Ovary (tissue), 9 donors: Measurements from ENCODE around the gene RAB17. TPM values are rescaled to one million over a fixed set of nuclear protein-coding genes. Genes with fewer than 3 reads are reported as not detected.

ENCODE experiments used
- DNase-seq, 5 donors: peaks; one replicate each; pipeline ENCODE4 v3.0.0-alpha.2; 2019 to 2020
- H3K27ac ChIP-seq, 2 donors: fragments of 200-600 bp; one replicate each; pipeline versions ENCODE4 v1.5.1 to v1.8.0; 2019 to 2022
- H3K27me3 ChIP-seq: fragments of 200-600 bp; one replicate; pipeline ENCODE4 v1.8.0; 2022
- H3K36me3 ChIP-seq: fragments of 200-600 bp; sonication (generic); one replicate; pipeline ENCODE4 v1.5.1; 2019
- H3K4me1 ChIP-seq: one replicate; pipeline ENCODE4 v1.8.1; 2013; ENCODE audit warnings: mild to moderate bottlenecking, moderate library complexity; ENCODE audit not compliant: insufficient read depth
- H3K4me3 ChIP-seq: fragments of 200-600 bp; sonication (generic); one replicate; pipeline ENCODE4 v1.5.1; 2017
- H3K9me3 ChIP-seq, 2 donors: fragments of 200-600 bp in 1 of 2; sonication (generic) in 1 of 2; one replicate each; pipeline versions ENCODE4 v1.5.1 to v1.8.1; 2013 to 2019; ENCODE audit warnings: mild to moderate bottlenecking in 1 of 2, moderate library complexity in 1 of 2
- CTCF ChIP-seq, 3 donors: fragments of 450-650 bp in 2 of 3; fragments of 200-600 bp in 1 of 3; IDR thresholded peaks; one replicate each; pipeline versions ENCODE4 v1.5.1 to v1.8.0; 2016 to 2022; ENCODE audit warnings: antibody characterized with exemption in 3 of 3, mild to moderate bottlenecking in 1 of 3
- EP300 ChIP-seq: sonication (generic); formaldehyde crosslinking; IDR thresholded peaks from one replicate; pipeline ENCODE4 v1.6.1; 2017; ENCODE audit warnings: antibody characterized with exemption
- POLR2A ChIP-seq: fragments of 450-650 bp; IDR thresholded peaks from one replicate; pipeline ENCODE4 v1.6.1; 2017; ENCODE audit warnings: antibody characterized with exemption, mild to moderate bottlenecking, moderate library complexity
- WGBS, 3 donors: extraction: QIAGEN DNeasy Blood & Tissue Kit in 1 of 3; methylation state at CpG; one replicate each; pipeline versions ENCODE4 v1.1.5 to v1.1.7; 2013 to 2017; 5-methylcytosine and 5-hydroxymethylcytosine counted together
- intact Hi-C, 4 donors: fragments of 100-400 bp; cut with DNase I; formaldehyde crosslinking; loops; one replicate each; pipeline versions ENCODE4 v1.11.0 to v1.15.1; 2022 to 2023
- polyA plus RNA-seq, 2 donors: library from polyadenylated mRNA; stranded (reverse); fragments of 200-250 nt in 1 of 2; fragments of 350-450 nt in 1 of 2; fragmentation: Illumina TruSeq in 1 of 2; extraction: RNeasy Lipid Tissue Mini Kit (QIAGEN cat#74804) in 1 of 2; gene quantifications; one replicate each; pipeline ENCODE4 v1.2.3, GENCODE V29; 2013 to 2014
- total RNA-seq, 7 donors: library from RNA; depleted of rRNA in 2 of 7; stranded (reverse); fragments of >200 nt in 2 of 7; fragmentation: NEBNext Ultra II Directional in 3 of 7; extraction: Animal tissue kit (Norgen Biotek cat#: 25700) in 3 of 7; gene quantifications; one replicate each; pipeline versions ENCODE4 v1.1.0 to v1.2.4, GENCODE V29; 2016 to 2023
- donor health status: DM: no; HTN: no; CAD: no; lungs with moderate emphysema.
- donor health status: DM: no; HTN: no; CAD: no.
- donor health status: Bipolar disorder and iron deficiency.
- donor health status: DM: yes; HTN: yes; CAD: no.
- donor health status: DM: no; HTN: no; CAD: no.
- donor health status: DM: yes; HTN: yes; CAD: no.

Gene RAB17
- total and polyA plus RNA-seq, 9 donors, result 0.38 to 19.3 (median 4.3) TPM

DNA sequence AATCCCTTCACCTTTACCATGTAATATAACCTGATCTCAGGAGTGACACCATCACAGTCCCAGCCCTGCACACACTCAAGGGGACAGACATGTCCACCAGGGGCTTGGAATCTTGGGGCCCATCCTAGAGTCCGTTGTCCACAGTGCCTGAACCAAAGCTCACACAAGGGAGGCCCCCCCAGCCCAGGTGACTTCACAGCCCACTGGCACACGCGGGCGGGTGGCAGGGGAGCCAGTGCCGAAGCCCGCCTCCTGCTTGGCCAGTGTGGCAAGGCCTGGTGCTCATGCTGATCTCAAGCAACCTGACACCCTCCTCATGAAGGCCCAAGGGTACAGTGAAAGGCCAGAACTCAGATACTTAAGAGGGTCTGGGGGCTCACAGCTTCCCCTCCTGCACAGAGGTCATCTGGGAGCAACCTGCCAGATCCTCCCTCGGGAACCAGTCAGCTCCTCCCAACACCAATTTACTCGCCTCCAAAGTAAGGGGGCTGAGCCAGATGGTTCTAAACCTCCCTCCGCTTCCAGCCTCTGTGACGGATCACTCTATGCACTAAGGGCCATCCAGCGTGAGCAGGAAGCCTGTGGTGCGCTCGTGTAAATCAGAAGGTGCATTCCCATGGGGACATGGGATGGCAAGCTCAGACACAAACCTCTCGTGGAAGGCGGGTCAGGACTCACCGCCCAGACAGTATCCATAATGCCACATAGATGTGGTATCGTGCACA, 3.2 kb upstream of the RAB17 start:
- no peak overlapping the region for H3K27ac ChIP-seq
- no peak for TF ChIP-seq EP300
- TF ChIP-seq CTCF (IDR thresholded peaks at IDR 0.05), result no peak
- no peak for TF ChIP-seq POLR2A
- intact Hi-C loops, result loop anchor here in 1 of 4 donors (5.0 kb wide), 1 partner anchor 154 kb away; no protein-coding TSS in a partner anchor
- no peaks in the 10 kb centered on the region for H3K9me3 ChIP-seq
- 92 to 95% (median 95%) methylated on average over 17 of the region's 17 CpGs for WGBS, 3 donors
- DNase-seq, result peak in 2 of 5 donors; percentile 9 to 10
- peaks cover 2% of the 10 kb centered on the region for H3K4me1 ChIP-seq
- H3K4me3 ChIP-seq, result no peak overlapping the region
- no peaks in the 10 kb centered on the region for H3K27me3 ChIP-seq
- no peaks in the 10 kb centered on the region for H3K36me3 ChIP-seq

GRCh38 chr2:237593036-237593435, 2.5 kb upstream of the RAB17 start:
- H3K27ac ChIP-seq, result no peak overlapping the region
- H3K4me3 ChIP-seq, result no peak overlapping the region
- no peaks in the 10 kb centered on the region for H3K36me3 ChIP-seq
- no peaks in the 10 kb centered on the region for H3K9me3 ChIP-seq
- intact Hi-C loops, result loop anchor here in 1 of 4 donors (5.0 kb wide), 1 partner anchor 154 kb away; no protein-coding TSS in a partner anchor
- WGBS, 3 donors, result 79 to 87% (median 87%) methylated on average over 10 of the region's 10 CpGs
- no peaks in the 10 kb centered on the region for H3K27me3 ChIP-seq
- DNase-seq, result peak in 2 of 5 donors; percentile 13 to 19
- TF ChIP-seq POLR2A (no peak), CTCF (IDR thresholded peaks at IDR 0.05) (no peak), EP300 (no peak)
- H3K4me1 ChIP-seq, result peaks cover 2% of the 10 kb centered on the region

DNA sequence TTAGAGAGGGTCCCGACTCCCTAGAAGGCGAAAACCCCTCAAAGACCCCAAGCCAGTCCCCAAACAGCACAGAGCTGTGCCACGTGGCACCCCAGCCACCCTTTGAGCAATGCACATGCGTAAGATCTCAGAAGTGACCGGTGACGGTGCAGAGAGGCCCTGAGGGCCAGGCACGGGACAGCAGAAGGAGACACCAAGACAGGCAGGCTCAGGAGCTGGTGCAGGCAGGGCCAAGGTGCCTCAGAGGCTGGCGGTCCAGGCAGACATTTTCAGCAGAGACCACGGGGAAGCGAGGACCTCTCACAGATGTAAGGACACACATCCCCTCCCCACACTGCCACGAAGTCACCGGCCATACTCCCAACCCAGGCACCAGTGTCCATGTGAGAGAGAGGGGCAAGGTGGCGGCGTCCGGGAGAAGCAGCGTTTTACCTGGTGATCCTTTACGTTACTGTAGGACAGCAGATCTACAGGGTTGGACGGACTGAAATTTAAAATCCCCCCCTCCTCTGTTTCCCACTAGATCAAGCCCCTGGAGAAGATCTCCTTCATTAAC, 2.0 kb upstream of the RAB17 start:
- Histone ChIP-seq H3K4me1 (peaks cover 2% of the 10 kb centered on the region), H3K9me3 (no peaks in the 10 kb centered on the region), H3K4me3 (no peak overlapping the region), H3K36me3 (no peaks in the 10 kb centered on the region), H3K27ac (no peak overlapping the region), H3K27me3 (no peaks in the 10 kb centered on the region)
- WGBS, 3 donors, result 90 to 95% (median 93%) methylated on average over 18 of the region's 18 CpGs
- peak in 2 of 5 donors; percentile 20 to 21 for DNase-seq
- TF ChIP-seq POLR2A, result no peak
- TF ChIP-seq EP300, result no peak
- no peak for TF ChIP-seq CTCF (IDR thresholded peaks at IDR 0.05)
- intact Hi-C loops, result loop anchor here in 1 of 4 donors (5.0 kb wide), 1 partner anchor 155 kb away; no protein-coding TSS in a partner anchor

DNA sequence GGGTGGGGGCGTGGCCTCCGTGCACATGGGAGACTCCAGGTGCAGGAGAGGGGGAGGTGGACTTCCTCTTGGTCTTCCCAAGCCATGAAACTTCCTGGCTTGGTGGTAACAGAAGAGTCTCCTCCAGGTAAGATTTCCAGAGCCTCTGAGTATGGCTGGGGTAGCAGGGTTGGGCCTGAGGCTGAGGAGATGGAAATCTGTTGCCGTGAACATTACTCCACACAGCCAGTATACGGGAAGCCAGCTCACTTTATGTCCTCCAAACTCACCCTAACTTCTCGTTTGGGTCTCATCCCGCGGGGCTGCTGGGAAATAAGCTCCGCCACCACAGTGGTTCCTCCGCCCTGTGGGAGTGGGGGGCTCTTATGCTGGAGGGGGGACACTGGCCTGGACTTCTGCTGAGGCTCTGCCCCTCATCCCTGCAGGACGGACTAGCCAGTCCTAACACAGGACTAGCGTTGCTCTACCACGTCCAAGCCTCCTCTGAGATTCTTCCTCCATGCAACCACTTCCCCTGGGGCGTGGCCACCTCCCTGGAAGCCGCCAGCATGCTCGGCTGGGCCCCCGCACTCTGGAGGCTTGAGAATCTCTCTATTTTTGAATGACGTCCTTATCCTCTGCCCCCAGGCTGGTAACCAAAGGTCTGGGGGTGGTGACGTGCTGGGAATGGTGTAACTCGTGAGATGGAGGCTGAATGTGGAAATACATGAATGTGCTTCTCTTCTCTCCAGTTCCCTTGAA, 777 bp upstream of the RAB17 start:
- DNase-seq, result peak in 2 of 5 donors; percentile 10 to 14
- TF ChIP-seq CTCF (IDR thresholded peaks at IDR 0.05) (no peak), EP300 (no peak), POLR2A (no peak)
- no peaks in the 10 kb centered on the region for H3K27me3 ChIP-seq
- no peaks in the 10 kb centered on the region for H3K36me3 ChIP-seq
- no peak overlapping the region for H3K4me3 ChIP-seq
- H3K9me3 ChIP-seq, result no peaks in the 10 kb centered on the region
- H3K4me1 ChIP-seq, result peaks cover 2% of the 10 kb centered on the region
- WGBS, 3 donors, result 75 to 78% (median 77%) methylated on average over 19 of the region's 19 CpGs
- no peak overlapping the region for H3K27ac ChIP-seq
- intact Hi-C loops, result loop anchor here in 1 of 4 donors (5.0 kb wide), 1 partner anchor 156 kb away; no protein-coding TSS in a partner anchor
